ENCODE data around the gene PPARA.
A peak's percentile ranks its signal among the peaks of the same experiment; 100 is the strongest.
"Not testable (repeated sequence)": the region's sequence is repeated elsewhere in the genome, so short reads cannot be mapped to it uniquely, and the experiment has no call there.

Gene PPARA

DNA sequence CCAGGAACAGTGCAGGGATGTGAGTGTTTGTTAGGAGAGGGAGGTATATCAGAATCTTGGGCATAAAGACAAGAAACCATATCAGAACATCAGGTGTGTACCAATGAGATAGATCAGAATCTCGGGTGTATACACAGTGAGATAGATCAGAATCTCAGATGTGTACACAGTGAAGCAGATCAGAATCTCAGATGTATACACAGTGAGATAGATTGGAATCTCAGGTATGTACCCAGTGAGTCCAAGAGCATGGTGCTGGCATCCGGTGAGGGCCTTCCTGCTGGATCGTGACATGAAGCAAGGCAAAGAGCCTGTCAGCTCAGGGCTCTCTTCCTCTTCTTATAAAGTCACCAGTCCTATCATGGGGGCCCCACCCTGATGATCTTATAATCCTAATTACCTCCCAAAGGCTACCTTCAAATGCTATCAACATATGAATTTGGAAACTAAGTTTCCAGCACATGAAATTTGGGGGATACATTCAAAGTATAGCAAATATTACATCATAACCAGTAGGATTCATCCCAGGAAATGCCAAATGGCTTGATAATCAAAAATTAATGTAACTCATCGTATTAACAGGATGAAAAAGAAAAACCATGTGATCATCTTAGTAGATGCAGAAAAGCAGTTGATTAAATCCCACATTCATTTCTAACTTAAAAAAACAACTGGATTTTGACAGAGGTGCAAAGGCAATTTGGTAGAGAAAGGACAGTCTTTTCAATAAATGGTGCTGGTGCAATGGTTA, 28.6 kb downstream of the PPARA start:
- Mint-ChIP-seq H3K27ac (no peak overlapping the region), H3K27me3 (no peaks in the 10 kb centered on the region), H3K4me1 (peaks cover 1 to 4% of the 10 kb centered on the region in 2 donors), H3K4me3 (no peak overlapping the region), H3K36me3 (peaks cover 50 to 70% of the 10 kb centered on the region in 2 donors), H3K9me3 (peaks cover 22 to 27% of the 10 kb centered on the region in 2 donors)
- DNase-seq (no peak), ATAC-seq (replicated peaks) (no peak)

DNA sequence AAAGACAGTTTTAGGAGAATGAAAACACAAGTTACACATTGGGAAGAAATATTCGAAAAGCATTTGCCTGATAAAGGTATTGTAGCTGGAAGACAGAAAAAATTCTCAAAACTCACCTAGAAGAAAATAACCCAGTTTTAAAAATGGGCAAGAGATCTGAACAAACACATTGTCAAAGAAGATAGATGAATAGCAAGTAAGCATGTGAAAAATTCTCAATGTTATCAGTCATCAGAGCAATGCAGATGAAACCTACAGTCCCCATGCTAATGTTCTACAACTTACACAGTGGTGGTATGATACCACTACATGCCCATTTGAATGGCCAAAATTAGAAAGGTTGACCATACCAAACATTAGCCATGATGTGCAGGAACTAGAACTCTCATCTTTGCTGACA, 29.4 kb downstream of the PPARA start:
- DNase-seq: no peak

DNA sequence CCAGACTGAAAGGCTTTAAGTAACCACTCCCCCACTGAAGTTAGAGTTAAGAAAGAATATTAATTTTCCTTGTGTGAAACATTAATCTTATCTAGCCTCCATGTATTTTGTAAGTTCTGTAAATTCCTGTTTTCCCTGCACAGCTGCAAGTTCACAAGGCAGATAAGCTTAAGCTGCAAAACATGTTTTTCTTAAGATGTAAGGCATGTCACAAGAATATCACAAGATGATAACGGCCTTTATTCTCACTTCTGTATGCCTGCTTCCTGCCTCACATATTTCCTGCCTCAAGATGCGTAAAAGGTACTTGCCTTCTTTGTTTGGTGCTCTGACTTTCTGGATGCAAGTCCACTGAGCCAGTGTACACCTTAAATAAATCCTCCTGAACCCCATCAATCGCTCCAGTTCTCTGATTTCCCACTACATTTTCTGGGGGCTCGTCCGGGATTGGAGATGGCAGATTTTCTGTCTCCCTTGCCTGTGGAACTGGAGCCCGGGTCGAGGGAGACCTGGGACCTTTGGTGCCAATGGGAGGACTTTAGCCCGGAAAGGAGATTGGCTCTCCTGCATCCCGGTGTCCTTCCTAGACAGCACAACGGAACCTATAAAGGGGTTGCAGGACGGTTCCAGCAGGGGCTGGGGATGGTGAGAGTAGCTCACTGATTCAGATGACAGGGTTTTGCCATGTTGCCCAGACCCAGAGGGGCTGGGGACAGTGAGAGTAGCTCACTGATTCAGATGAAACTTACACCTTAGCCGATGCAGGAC, 30.2 kb downstream of the PPARA start:
- H3K36me3 Mint-ChIP-seq: peaks cover 55 to 79% of the 10 kb centered on the region in 2 donors

More for the DNA sequence above, 29.4 kb downstream of the PPARA start:
- H3K4me3 Mint-ChIP-seq: no peak overlapping the region
- H3K27me3 Mint-ChIP-seq: no peaks in the 10 kb centered on the region
- H3K36me3 Mint-ChIP-seq: peaks cover 50 to 73% of the 10 kb centered on the region in 2 donors
- ATAC-seq (replicated peaks): no peak
- peaks cover 22 to 27% of the 10 kb centered on the region in 2 donors for H3K9me3 Mint-ChIP-seq
- no peaks in the 10 kb centered on the region for H3K4me1 Mint-ChIP-seq
- no peak overlapping the region for H3K27ac Mint-ChIP-seq

DNA sequence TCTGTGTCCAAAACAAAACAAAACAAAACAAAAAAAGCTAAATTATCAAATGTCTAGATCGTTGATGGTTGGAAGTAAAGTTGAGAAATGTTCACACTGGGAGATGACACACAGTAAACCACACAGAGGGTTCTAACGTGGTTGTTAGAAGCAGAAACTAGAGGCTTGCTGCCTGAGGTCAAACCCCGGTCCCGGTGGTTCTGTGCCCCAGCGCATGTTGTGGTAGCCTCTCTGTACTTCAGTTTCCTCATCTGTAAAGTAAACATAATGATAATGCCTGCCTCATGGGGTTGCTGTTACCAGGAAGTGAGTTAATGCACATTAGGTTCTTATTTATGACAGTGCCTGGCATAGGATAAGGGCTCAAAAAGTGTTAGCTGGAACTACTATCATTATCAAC, 33.4 kb downstream of the PPARA start:
- no peaks in the 10 kb centered on the region for H3K27me3 Mint-ChIP-seq
- H3K4me3 Mint-ChIP-seq: no peak overlapping the region
- no peaks in the 10 kb centered on the region for H3K4me1 Mint-ChIP-seq
- H3K9me3 Mint-ChIP-seq: peaks cover 17 to 18% of the 10 kb centered on the region in 2 donors
- ATAC-seq (replicated peaks) (no peak), DNase-seq (no peak)
- H3K36me3 Mint-ChIP-seq: peaks cover 41 to 70% of the 10 kb centered on the region in 2 donors
- no peak overlapping the region for H3K27ac Mint-ChIP-seq

More for the DNA sequence above, 30.2 kb downstream of the PPARA start:
- no peaks in the 10 kb centered on the region for H3K27me3 Mint-ChIP-seq
- peaks cover 24 to 27% of the 10 kb centered on the region in 2 donors for H3K9me3 Mint-ChIP-seq
- ATAC-seq (replicated peaks) (no peak), DNase-seq (no peak)
- H3K27ac Mint-ChIP-seq: no peak overlapping the region
- no peaks in the 10 kb centered on the region for H3K4me1 Mint-ChIP-seq
- no peak overlapping the region for H3K4me3 Mint-ChIP-seq

DNA sequence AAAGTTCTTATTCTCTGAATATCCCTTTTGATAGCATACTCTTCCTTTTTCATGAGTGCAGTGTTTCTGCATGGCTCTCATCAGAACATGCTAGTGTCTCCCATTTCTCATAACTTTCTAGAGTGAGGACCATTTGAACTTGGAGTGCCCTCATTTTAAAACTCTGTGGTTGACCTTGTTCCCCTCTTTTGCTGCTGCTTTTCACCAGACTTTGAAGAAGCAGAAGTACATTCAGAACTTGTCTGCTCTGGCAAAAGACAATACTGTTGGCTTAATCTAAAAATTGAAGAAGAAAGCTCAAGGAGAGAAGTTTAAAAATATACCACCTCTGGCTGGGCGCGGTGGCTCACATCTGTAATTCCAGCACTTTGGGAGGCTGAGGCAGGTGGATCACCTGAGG, 35.0 kb downstream of the PPARA start:
- Mint-ChIP-seq H3K27me3 (no peaks in the 10 kb centered on the region), H3K36me3 (peaks cover 29 to 58% of the 10 kb centered on the region in 2 donors), H3K9me3 (peaks cover 12% of the 10 kb centered on the region in 2 donors), H3K4me3 (no peak overlapping the region), H3K27ac (no peak overlapping the region), H3K4me1 (no peaks in the 10 kb centered on the region)
- ATAC-seq (replicated peaks): no peak
- DNase-seq: no peak

DNA sequence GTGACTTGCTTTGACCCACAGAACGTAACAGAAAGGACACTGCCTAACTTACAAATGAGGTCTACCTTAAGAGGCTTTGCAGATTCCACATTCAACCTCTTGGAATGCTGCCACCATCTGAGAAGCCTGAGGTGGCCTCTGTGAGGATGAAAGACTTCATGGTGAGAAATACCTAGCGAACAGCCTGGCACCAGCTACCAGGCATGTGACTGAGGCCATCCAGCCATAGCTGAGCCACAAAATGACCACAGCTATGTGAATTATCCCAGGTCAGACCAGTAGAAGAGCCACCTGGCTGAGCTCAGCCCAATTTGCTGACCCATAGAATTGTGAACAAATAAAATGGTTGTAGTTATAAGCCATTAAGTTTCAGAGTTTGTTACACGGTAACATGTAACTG, 37.5 kb downstream of the PPARA start:
- Mint-ChIP-seq H3K9me3 (peaks cover 0 to 1% of the 10 kb centered on the region in 2 donors), H3K4me1 (no peaks in the 10 kb centered on the region), H3K27me3 (no peaks in the 10 kb centered on the region), H3K4me3 (no peak overlapping the region), H3K27ac (no peak overlapping the region), H3K36me3 (peaks cover 24 to 55% of the 10 kb centered on the region in 2 donors)
- DNase-seq (no peak), ATAC-seq (replicated peaks) (no peak)

DNA sequence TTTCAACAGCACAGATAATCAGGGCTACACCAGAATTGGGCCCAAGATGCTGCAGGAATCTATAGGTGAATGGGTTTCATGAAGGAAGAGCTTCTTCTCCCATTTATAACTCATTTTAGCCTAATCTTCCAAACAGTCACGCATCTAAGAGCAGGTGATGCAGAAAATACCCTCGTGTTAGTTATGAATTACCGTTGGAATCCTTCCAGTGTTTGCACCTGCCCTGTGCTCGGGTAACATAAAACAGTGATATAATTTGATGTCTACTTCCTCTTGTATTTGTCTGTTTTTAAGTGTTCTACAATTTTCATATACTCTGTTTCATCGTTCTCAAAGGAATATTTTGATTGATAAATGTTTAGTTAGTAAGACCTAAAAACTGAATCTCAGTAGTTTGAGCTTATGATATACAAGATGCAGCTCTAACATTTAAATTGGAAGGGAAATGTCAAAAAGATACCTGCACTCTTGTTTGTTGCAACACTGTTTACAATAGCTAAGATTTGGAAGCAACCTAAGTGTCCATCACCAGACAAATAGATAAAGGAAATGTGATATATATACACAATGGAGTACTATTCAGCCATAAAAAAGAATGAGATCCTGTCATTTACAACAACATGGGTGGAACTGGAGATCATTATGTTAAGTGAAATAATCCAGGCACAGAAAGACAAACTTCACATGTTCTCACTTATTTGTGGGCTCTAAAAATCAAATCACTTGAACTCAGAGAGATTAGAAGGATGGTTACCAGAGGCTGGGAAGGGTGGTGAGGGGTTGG, 42.1 kb downstream of the PPARA start:
- H3K27ac Mint-ChIP-seq: no peak overlapping the region

DNA sequence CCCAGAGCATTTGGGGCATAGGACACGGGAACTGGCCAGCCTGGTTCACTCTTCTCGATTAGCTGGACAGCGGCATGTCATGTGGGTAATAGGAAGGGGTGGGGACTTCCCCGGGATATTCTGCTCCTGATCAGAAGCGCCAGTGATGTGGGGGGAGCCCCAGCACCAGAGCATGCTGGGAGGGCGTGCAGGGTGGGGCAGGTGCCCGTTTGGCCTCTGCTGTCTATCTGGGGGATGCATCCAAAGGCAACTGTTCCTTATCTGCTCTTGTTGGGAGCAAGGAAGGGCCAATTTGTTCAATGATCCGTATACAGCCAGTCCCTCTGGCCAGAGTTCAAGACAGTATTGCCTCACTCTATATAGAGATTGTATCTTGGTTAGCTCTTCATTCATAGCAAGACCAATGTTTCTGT, 43.6 kb downstream of the PPARA start:
- Mint-ChIP-seq H3K27ac (no peak overlapping the region), H3K9me3 (no peaks in the 10 kb centered on the region)

More for the DNA sequence above, 42.1 kb downstream of the PPARA start:
- ATAC-seq (replicated peaks) (no peak), DNase-seq (no peak)
- H3K27me3 Mint-ChIP-seq: no peaks in the 10 kb centered on the region
- H3K4me1 Mint-ChIP-seq: peaks cover 0 to 4% of the 10 kb centered on the region in 2 donors
- H3K9me3 Mint-ChIP-seq: no peaks in the 10 kb centered on the region
- peaks cover 19 to 32% of the 10 kb centered on the region in 2 donors for H3K36me3 Mint-ChIP-seq
- H3K4me3 Mint-ChIP-seq: no peak overlapping the region

DNA sequence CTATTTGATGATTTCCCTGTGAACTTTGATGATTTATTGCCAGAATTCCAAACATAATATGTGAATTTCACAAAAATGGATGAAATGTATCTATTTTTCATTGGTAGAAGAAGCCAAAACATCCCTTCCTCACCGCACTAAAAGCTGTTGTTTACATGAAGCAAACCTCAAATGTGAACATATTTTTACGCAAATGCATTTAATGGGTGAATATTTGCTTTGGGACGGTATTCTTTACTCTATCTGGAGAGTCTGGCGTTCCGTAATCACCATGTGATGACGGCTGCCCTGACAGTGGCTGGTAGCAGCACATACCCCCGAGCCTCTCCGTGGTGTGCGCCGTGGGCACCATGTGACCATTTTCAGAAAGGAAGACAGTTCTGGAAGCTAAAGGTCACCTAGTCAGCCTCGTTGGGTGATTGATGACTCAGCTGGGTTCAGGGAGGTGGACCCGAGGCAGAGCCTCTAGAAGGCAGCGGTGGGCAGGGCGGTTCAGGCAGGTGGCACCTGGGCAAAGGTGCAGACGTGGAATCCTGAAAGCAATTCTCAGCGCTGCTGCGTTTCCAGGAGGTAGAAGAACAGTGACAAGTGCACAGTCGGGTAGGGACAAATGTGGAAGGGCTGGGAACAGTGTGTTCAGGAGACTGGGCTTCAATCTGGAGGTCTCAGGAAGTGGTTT, 45.3 kb downstream of the PPARA start:
- peaks cover 0 to 4% of the 10 kb centered on the region in 2 donors for H3K4me1 Mint-ChIP-seq
- no peaks in the 10 kb centered on the region for H3K9me3 Mint-ChIP-seq
- DNase-seq (no peak), ATAC-seq (replicated peaks) (no peak)
- H3K27me3 Mint-ChIP-seq: no peaks in the 10 kb centered on the region
- H3K36me3 Mint-ChIP-seq: peaks cover 22 to 29% of the 10 kb centered on the region in 2 donors
- peak overlapping the region; percentile 74 for H3K27ac Mint-ChIP-seq
- no peak overlapping the region for H3K4me3 Mint-ChIP-seq

More for the DNA sequence above, 43.6 kb downstream of the PPARA start:
- Mint-ChIP-seq H3K36me3 (peaks cover 20 to 23% of the 10 kb centered on the region in 2 donors), H3K4me3 (no peak overlapping the region), H3K4me1 (peaks cover 0 to 4% of the 10 kb centered on the region in 2 donors), H3K27me3 (no peaks in the 10 kb centered on the region)
- DNase-seq: no peak
- no peak for ATAC-seq (replicated peaks)

DNA sequence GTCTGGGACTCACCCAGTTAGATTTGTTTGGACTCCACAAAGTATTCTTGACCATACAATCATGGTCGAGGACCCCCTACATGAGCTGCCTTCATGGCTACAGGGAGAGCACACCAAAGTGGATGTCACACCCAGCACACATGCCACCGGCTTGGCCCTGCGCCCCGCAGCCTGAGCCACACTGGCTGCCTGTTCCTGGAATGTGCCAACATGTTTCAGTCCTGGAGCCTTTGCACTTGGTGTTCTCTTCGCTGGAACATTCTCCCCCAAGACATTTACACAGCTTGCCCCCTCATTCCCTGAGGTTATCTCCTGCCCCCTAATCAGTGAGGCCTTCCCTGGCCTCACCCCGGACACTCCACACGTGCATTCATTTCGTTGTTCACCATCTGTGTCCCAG, 46.0 kb downstream of the PPARA start:
- Mint-ChIP-seq H3K36me3 (peaks cover 27 to 31% of the 10 kb centered on the region in 2 donors), H3K27ac (no peak overlapping the region)

DNA sequence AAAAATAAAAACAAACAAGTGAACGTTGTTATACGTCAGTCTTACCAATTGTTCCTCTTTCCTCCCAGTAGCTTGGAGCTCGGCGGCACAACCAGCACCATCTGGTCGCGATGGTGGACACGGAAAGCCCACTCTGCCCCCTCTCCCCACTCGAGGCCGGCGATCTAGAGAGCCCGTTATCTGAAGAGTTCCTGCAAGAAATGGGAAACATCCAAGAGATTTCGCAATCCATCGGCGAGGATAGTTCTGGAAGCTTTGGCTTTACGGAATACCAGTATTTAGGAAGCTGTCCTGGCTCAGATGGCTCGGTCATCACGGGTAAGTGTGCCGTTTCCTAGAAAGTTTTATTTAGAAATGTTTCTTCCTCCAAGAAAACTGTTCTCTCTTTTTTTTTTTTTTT, 47.9 kb downstream of the PPARA start:
- Mint-ChIP-seq H3K4me1 (peaks cover 0 to 4% of the 10 kb centered on the region in 2 donors), H3K27me3 (no peaks in the 10 kb centered on the region), H3K9me3 (no peaks in the 10 kb centered on the region), H3K36me3 (peaks cover 18 to 22% of the 10 kb centered on the region in 2 donors), H3K27ac (no peak overlapping the region), H3K4me3 (no peak overlapping the region)
- DNase-seq (no peak), ATAC-seq (replicated peaks) (no peak)

More for the DNA sequence above, 46.0 kb downstream of the PPARA start:
- DNase-seq (no peak), ATAC-seq (replicated peaks) (no peak)
- Mint-ChIP-seq H3K27me3 (no peaks in the 10 kb centered on the region), H3K4me1 (peaks cover 0 to 4% of the 10 kb centered on the region in 2 donors), H3K9me3 (no peaks in the 10 kb centered on the region), H3K4me3 (no peak overlapping the region)

DNA sequence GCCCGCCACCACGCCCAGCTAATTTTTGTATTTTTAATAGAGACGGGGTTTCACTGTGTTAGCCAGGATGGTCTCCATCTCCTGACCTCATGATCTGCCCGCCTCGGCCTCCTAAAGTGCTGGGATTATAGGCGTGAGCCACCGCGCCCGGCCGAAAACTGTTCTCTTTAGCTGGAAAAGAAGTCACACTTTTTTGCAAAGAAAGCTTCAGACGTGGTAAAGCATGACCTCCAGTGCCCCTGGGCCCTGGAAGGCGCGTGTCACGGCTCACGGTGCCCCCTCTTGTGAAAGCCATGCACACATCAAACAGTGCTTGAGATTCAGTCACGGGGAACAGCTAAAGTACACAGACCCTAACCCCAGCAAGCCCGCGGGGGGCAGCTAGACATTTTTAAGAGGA, 48.5 kb downstream of the PPARA start:
- not testable (repeated sequence) for DNase-seq; H3K9me3 Mint-ChIP-seq; ATAC-seq (replicated peaks); H3K27ac Mint-ChIP-seq; H3K4me3 Mint-ChIP-seq; H3K27me3 Mint-ChIP-seq; H3K4me1 Mint-ChIP-seq
- peaks cover 24 to 27% of the 10 kb centered on the region in 2 donors for H3K36me3 Mint-ChIP-seq

DNA sequence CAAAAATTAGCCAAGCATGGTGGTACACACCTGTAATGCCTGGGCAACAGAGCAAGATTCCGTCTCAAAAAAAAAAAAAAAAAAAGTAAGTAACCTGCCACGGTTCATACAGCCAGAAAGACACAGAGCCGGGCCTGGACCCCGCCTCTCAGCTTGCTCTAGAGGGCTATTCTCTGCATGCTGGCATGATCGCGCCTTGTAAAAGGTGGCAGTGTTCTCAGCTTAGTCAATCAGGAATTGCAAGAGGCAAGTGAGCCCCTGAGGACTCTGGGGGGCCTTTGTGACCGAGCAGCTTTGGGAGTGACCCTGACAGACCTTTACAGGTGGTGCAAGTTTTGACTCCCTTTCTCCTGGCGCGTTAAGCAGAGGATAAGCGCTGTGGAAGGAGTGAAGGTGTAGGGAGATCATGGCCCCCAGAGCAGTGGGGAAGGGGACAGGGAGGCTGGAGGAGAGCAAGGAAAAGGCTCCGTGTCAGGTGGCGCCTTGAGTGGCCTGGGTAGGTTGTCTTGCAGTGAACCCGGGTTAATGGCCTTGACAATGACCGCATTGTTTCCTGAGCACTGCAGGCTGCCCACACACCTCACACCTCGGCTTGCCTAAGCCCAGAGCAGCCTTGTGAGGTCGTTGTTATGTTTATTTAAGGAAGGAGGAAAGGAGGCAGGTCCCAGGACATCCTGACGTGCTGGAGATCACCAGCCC, 50.9 kb downstream of the PPARA start:
- Mint-ChIP-seq H3K27me3 (no peaks in the 10 kb centered on the region), H3K27ac (peak overlapping the region; percentile 14), H3K4me1 (no peaks in the 10 kb centered on the region), H3K9me3 (no peaks in the 10 kb centered on the region), H3K36me3 (peaks cover 36 to 43% of the 10 kb centered on the region in 2 donors), H3K4me3 (no peak overlapping the region)
- ATAC-seq (replicated peaks) (no peak), DNase-seq (no peak)

Data from stimulated activated naive B cell treated with anti-CD40 and anti-IgM and Interleukin-4, amounts not matched to agents 10 μg/mL and 1 μg/mL and 100 μg/mL, for 72 hours (primary cell).